GM21528 (cell line): Measurements from ENCODE around the gene ARHGEF38.

ENCODE experiments used
- ATAC-seq: cut with Tn5 transposase; IDR thresholded peaks from one replicate; pipeline ENCODE4 v1.9.1; 2021; ENCODE audit warnings: mild to moderate bottlenecking, moderate library complexity; ENCODE audit not compliant: unreplicated experiment, low FRiP score

Gene ARHGEF38

GRCh38 chr4:105551965-105552746, at the start of gene ARHGEF38:
Gene ARHGEF38 (plus strand): TSS chr4:105552620. CDS start chr4:105552766, 146 bp downstream.
- ATAC-seq, result no peak

GRCh38 chr4:105503484-105503883, 48.9 kb upstream of the ARHGEF38 start:
- no peak for ATAC-seq

GRCh38 chr4:105504744-105505143, 47.7 kb upstream of the ARHGEF38 start:
- ATAC-seq, result no peak

- peak; percentile 95 for ATAC-seq
Observed at GRCh38 chr4:105509291-105509690, 43.1 kb upstream of the ARHGEF38 start.

GRCh38 chr4:105509714-105510113, 42.7 kb upstream of the ARHGEF38 start:
- ATAC-seq, result peak; percentile 27

- ATAC-seq, result no peak
Observed at GRCh38 chr4:105510245-105510644, 42.2 kb upstream of the ARHGEF38 start.

- ATAC-seq, result peak; percentile 80
Observed at GRCh38 chr4:105520819-105521790, 31.3 kb upstream of the ARHGEF38 start.

- no peak for ATAC-seq
Observed at GRCh38 chr4:105526656-105527055, 25.8 kb upstream of the ARHGEF38 start.

GRCh38 chr4:105527081-105527480, 25.3 kb upstream of the ARHGEF38 start:
- ATAC-seq, result no peak

GRCh38 chr4:105536601-105537000, 15.8 kb upstream of the ARHGEF38 start:
- ATAC-seq, result no peak

GRCh38 chr4:105541420-105541819, 11.0 kb upstream of the ARHGEF38 start:
- no peak for ATAC-seq

GRCh38 chr4:105542039-105542438, 10.4 kb upstream of the ARHGEF38 start:
- ATAC-seq, result no peak

- no peak for ATAC-seq
Observed at GRCh38 chr4:105543346-105543745, 9.1 kb upstream of the ARHGEF38 start.

GRCh38 chr4:105543881-105544280, 8.5 kb upstream of the ARHGEF38 start:
- ATAC-seq, result no peak

- no peak for ATAC-seq
Observed at GRCh38 chr4:105544520-105545286, 7.7 kb upstream of the ARHGEF38 start.

GRCh38 chr4:105546086-105546485, 6.3 kb upstream of the ARHGEF38 start:
- ATAC-seq, result no peak

GRCh38 chr4:105547769-105548168, 4.7 kb upstream of the ARHGEF38 start:
- no peak for ATAC-seq

- no peak for ATAC-seq
Observed at GRCh38 chr4:105548483-105548882, 3.9 kb upstream of the ARHGEF38 start.

GRCh38 chr4:105550641-105551040, 1.8 kb upstream of the ARHGEF38 start:
- no peak for ATAC-seq

- no peak for ATAC-seq
Observed at GRCh38 chr4:105555409-105555808, 3.0 kb downstream of the ARHGEF38 start.

GRCh38 chr4:105556206-105556605, 3.8 kb downstream of the ARHGEF38 start:
- ATAC-seq, result no peak
